HTR-8/SVneo (cell line): Measurements from ENCODE around the gene G6PC3.
"Not testable (repeated sequence)": the region's sequence is repeated elsewhere in the genome, so short reads cannot be mapped to it uniquely, and the experiment has no call there.

ENCODE experiments used
- DNase-seq: peaks from one replicate; pipeline ENCODE4 v3.0.0; 2011; ENCODE audit warnings: low spot score, mixed read lengths; ENCODE audit not compliant: insufficient read length
- FAIRE-seq: peaks from 2 replicates; lab custom pipeline; 2011; peaks lifted over from hg19 to GRCh38; lab: Jason Lieb, UNC

G6PC3 gene

DNA sequence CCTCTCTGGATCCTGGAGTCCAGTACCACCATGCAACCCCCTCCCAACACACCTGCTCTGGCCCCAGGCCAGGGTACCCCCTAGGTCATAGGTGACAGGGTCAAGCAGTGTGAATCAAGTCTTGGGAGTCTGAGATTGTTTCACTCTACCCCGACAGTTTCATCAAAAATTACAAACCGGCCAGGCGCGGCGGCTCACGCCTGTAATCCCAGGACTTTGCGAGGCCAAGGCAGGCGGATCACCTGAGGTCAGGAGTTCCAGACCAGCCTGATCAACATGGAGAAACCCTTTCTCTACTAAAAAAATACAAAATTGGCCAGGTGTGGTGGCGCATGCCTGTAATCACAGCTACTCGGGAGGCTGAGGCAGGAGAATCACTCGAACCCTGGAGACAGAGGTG lies 49.7 kb downstream of the G6PC3 start:
- not testable (repeated sequence) for FAIRE-seq, DNase-seq

DNA sequence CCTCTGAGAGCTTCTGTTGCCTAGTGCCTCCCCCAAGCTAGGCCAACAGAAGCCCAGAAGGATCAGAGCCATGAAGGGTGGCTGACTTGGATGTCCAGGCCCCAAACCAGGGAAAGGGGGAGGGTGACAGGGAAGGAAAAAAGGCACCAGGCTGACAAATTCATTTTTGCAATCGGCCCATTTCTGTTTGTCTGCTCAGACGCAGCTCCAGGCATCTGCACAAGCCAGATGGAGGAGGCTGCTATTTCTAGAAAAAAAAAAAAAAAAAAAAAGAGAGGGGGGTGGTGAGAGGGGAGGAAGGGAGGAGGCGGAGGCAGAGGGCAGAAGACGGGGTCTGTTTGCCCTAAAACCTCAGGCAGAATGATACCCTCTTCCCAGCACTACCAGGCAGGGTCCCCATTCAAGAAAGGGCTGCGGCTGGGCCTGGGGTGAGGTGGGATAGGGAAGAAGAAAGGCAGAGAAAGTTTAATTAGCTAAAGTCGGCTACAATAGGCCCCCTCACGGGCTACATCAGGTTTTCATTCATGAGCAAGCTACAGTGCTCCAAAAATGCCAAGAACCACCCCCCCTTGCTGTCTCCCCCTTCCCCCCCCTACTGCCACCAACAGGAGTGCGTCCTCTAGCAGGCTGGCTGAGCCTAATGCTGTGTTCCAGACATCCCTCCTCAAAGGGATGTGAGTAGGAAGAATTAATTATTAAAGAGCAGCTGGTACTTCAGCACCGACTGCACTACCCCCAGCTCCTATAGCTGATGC lies 50.5 kb downstream of the G6PC3 start:
- no peak for DNase-seq
- no peak for FAIRE-seq

DNA sequence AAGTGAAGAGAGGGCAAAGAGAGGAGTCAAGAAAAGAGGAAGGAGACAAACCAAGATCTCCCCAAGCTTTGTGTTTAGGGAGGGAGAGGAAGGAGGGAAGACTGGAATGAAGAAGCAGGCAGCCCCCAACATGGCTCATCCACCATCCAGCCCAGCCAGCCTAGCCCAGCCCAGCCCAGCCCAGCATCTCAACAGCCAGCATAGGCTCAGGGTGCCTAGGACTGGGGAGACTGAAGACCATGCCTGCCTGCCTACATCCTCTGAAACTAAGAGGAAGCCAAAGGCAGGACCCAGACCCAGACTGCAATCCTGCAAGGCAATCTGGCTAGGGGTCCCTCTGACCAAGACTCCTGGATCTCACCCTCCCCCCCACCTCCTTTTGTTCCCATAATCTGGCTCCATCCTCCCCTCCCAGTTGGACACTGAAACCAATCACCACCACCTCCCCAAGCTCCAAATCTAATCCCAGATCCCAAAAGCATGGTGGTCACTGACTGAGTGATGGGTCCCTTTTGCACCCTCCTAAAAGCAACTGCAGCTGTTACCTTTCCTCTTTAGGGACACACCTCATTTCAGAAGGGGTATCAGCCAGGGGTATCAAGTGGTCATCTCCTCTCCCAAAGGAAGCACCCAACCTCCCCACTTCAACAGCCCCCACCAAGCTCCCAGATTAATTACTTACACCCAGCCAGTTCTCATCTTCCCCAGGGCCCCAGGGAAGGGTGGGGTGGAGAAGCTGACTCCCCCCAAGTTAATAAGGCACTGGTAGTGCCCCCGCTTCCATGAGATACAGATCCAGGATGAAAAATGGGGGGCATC lies 51.7 kb downstream of the G6PC3 start:
- DNase-seq (no peak), FAIRE-seq (no peak)

DNA sequence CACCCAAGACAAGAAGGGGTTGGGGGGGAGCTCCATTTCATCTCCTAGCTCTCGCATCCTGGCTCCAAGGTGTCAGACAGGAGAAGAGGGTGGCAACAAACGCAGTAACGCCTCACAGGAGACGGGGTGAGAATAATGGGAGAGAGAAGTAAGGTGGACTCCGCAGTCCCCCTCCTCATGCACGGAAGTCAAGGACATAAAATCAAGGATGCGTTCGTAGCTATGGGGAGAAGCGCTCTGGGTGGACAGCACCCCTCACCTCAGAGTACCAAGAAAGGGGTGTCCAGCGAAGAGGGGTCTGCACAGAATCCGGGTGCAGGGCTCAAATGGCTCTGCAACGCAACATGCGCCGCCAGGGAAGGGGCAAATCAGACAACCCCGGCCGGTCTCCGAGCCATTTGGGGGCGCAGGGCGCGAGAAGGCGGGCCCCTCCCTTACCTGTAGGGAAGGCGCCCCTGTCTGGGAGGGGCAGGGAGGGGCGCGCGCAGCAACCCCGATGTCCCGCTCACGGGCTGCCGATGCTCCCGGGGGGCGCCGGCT lies 52.4 kb downstream of the G6PC3 start:
- FAIRE-seq (no peak), DNase-seq (no peak)

DNA sequence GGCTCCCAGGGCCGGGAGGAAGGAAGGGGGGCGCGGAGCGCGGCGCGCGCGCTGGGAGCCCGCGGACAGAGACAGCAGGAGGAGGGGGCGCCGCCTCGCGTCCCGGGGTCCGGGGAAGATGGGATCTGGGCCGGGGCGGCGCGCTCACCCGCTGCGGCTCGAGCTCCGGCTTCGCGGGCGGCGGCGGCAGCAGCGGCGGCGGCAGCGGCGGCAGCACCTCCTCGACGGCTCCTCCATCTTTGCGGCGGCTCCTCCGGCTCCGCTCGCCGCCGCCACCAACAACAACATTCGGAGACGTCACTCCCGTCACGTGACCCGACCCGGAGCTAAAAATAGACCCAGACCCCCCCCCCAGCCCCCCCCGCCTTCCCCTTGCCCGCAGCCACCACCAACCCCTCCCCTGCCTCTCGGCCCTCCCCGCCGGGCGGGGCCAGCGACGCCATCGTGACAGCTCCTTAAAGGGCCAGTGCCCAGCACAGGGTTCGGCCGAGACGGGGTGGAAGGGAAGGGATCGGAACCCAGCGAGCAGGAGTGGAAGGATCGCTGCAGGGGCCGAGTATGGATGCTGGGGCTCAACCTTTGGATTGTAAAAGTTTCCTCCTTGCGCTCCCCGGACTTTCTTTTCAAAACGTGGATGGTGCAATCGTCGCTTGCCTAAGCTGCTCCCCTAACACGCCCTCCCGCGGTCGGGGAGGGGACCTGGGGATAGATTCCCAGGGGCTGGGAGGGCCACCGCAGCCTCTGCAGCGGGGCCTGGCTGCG lies 53.0 kb downstream of the G6PC3 start, which contains the start of gene HDAC5:
TSS of gene HDAC5 (minus strand) at position 286 of the 762 bp plus-strand sequence. CDS start 6,126 bp downstream, outside the sequence.
- peak; percentile 88 for FAIRE-seq
- peak; percentile 94 for DNase-seq

DNA sequence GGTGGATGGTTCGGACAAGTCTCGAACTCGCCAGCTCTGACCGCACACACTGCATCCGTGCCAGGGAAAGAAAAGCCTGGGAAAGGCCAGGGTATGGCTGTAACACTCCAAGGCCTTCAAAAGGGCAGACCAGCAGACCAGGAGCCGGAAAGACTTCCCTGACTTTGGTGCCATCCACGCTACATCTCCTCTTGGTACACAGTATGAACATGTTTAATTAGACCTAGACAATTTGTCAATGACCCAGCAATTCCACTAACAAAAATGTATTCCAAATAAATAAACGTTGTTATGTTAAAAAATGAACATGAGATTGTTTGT lies 53.5 kb downstream of the G6PC3 start:
- no peak for DNase-seq
- no peak for FAIRE-seq
